SHP77 treated with DMSO at 0.1 percent for 48 hours (cell line): ENCODE data around the gene SLIT3.

ENCODE experiments used
- DNase-seq: peaks from one replicate; lab custom pipeline; 2025; lab: John Stamatoyannopoulos, UW

Gene SLIT3

DNA sequence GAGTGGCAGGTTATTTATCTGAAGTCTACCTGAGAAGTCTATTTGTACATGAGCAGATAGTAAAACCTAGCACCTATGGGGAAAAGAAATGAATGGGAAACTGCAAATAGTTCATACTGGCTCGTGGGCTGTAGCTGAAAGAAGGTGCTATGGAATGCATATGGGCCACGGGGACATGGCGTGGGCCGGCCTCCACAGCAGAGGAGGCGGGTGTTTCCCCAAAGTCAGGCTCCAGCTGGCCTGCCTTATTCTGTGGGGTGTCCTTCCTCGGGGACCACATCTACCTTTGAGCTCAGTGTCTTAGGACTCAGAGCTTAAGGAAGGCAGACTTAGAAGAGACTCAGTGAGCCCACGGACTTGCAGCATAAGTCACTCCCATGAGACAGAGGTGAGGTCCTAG lies 371.3 kb downstream of the SLIT3 start:
- no peak for DNase-seq

DNA sequence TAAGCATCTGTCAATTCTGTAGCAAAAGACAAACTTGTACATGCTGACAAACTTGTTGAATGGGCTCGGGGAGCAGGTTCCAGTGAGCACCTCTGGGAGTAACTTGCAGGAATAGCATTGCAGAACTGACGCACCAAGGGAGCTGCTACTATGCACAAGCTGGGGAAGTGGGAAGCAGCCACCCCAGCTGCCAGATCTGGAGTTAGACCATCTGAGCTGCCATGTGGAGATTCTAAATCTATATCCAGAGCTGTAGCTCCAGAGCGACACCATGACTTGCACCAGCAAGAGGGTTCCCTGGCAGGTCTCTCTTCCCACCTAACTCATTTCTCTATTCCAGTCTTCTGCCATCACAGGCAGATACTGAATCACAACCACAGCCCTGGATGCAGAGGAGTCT lies 375.8 kb downstream of the SLIT3 start:
- no peak for DNase-seq

DNA sequence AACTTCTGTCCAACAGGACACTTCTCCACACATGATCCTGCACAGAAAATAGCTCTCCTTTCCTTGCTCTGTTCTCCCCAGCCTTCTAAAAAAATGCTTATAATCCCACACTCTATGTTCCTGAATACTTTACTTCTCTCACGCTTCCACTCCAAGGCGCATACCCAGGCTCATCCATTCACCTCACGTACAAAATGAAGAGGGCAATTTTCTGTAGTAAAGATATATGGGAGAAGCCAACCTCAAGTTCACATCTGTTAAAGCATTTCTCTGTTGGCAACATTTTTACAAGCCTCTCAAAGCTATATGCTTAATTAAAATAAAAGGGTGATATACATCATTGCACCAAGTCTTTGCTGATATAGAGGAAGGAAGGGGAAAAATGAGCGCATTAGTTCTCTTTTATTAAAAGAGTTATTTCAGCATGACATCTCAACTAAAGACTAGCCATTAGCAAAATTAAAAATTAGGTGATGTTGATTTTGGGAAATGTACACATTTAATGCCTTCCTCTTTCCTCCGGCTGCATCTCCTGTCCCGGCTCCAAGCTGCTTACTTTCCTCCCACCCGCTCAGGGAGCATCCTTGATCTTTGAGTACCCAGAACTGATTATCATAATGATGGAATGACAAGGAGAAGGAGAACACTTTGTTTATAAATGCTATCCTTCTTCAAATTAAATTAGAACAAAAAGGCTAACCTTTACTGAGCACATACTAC lies 379.6 kb downstream of the SLIT3 start:
- DNase-seq: no peak

DNA sequence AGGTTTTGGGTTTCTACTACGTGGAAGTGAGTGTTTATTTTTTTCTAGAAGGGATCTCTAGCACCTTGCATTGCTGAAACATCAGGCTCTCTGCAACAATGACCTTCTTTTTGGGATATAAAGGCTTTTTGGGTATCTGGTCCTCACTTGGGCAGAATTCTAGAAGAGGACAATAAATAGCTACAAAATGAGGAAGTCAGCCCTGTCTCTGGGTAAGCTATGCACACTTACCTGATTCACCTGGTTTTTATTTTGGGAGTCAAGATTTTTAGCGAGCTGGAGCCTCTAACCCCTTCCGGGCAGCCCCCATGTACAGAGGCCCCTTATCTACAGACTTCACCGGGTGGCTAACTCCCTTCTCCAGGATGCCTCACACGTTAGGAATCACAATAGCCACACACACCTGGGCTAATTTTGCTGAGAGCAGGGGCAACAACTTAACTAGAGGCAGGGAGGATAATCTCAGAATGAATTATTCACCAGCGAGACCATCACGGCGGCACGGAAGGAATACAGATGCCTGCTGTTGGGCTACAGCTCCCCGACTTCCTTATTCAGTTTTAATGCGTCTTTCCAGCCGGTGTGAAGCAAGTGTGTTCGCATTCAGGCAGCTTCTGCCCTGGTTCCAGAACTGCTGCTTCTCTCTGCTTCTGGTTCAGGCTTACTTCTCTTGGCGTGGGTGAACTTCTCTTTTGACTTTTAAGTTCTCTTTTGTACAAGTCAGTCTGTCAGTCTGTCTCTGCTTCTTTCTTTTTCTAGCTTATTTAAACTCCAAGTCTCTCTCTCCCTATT lies 380.7 kb downstream of the SLIT3 start:
- no peak for DNase-seq

DNA sequence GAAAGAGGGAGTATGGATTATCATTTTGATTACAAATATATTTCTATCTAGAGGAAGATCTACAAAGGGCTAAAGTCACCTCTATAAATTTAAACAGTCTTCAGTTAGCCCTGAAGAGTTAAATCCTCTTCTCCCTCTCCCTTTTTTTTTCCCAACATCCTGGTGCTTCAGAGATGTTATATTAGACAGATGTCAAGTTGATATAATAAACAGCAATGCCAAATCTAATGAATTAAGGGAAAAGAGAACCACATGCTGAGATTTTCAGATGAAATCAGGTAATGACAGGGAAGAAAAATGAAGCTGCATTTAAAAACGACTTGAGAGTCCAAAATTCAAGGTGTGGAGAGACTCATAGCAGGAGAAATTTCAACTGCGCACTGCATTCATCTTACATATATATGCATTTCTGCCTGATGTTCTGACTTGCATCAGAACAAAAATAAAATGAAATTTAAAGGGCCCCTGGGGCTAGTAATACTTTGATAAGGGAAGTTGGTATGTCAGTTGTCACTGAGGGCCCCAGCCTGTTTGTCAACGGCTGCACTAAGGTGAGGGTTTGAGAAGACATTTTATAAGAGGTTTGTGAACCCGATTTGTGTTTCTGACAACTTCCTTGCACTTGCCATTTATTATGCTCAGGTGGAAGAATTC lies 382.9 kb downstream of the SLIT3 start:
- no peak for DNase-seq

DNA sequence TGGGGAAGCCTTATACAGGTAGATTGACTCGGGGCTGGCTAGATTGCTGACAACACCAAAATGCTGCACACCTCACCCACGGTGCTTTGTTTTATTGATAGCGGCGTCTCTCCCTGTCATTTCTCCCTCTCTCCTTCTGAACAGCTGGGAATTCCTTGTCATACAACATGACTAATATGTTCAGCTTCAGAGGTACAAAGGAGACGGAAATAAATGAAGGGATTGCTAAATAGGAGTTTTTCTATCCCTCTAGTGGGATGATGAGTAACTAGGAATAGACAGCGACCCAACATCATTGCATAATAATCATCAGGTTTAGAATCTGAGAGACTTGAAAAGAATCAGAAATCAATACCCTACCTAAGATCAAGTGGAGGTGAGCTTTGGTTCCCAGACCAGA lies 384.1 kb downstream of the SLIT3 start:
- DNase-seq: no peak

DNA sequence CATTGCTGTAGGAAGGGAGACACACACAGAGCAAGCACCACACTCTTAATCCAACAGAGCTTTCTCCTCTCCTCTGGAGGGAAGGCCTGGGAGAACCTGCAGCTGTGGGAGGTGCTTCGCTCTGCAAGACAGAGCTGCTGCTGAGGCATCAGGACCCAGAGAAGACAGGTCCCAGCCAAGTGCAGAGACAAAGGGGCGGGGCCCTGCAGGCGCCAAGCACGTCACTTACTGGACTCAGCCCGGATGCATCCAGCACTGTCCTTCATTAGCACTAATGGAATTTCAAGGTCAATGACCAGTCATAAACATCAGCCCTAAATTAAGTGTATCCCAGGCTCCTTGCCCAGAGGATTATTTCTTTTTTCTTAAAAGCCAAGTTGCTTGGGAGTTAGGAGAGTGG lies 384.7 kb downstream of the SLIT3 start:
- no peak for DNase-seq

DNA sequence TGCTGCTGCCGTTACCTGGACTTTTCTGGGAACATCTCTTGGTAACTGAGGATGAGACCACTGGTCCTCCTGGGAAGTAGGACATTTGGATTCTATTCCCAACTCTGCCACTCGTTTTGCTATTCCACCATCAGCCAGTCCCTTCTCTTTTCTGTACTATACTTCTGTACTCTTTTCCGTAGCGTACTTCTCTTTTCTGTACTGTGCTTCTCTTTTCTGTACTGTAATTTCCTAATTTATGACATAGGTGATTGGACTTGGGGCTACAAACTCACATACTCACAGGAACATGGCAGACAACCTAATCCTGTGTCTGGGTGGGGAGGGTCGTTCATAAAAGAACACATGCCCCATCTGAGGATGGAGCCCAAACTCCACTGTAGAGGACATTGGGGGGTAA lies 386.4 kb downstream of the SLIT3 start:
- no peak for DNase-seq

DNA sequence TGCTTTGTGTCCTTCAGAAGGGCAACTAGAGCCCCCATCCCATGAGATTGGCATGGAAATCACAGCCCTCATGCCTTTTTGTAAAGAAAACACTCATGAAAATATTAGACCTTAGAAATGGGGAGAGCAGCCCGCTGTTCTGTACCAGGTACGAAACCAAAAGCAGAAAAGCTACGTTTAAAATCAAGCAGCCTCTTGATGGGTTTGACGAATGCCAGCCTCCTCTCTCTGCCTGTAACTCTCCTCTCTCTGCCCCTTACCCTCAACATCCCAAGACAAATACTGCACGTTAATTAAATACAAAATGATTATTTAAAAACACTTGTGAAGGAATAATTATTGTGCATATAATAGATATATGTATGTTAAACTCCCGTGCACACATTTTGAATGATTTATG lies 390.1 kb downstream of the SLIT3 start:
- DNase-seq: no peak

DNA sequence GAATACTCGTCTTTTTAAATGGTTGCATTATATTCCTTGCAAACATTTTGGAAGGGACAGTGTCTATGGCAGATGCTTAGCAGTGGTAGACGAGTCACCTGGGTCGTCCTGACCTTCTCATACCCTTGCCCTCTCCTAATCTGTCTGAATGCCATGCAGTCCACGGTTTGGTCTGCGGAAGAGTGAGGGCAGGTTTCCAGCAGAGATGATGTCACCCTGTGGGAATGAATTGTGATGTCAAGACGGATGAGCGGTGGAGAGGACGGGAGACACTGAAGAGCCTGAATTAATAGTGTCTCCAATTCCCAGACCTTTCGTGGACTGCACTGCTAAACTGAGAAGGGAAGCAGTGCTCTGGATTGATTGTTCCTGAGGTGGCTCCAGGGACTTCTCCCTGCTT lies 392.7 kb downstream of the SLIT3 start:
- DNase-seq: no peak

DNA sequence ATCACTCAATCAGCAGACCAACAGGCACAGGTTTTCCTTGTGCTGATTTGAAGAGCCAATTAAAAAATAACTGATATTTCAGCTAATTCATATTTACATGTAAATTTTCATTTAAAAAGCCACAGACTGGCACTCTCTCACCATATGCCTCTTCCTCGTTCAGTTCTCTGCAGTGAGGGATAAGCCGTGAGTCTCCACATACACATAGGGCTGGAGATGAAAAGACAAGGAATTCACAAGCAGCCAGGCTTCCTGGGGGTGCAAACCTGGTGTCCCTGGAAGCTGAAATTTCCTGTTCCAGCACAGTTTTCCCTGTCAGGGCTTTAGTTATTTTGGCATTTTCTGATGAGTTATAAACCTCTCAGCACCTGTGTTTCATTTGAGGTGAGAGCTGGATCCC lies 397.9 kb downstream of the SLIT3 start:
- DNase-seq: no peak

DNA sequence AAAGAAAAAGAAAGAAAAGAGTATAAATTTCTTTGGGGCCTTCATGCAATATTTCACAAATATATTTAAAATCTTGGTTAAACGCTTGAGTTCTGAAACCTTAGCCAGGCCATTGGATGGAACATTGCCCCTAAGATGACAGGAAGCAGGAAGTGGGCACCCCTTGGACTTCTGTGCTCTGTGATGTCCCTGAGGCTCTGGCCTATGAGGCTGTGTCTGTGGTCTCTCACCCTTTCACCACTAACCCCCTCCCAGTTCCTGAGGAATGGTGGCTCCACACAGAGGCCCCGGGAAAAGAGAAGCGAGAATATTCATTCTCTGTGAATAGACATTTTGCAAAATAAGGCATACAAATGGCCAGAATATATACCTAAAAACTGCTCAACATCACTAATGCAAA lies 401.3 kb downstream of the SLIT3 start:
- DNase-seq: no peak

DNA sequence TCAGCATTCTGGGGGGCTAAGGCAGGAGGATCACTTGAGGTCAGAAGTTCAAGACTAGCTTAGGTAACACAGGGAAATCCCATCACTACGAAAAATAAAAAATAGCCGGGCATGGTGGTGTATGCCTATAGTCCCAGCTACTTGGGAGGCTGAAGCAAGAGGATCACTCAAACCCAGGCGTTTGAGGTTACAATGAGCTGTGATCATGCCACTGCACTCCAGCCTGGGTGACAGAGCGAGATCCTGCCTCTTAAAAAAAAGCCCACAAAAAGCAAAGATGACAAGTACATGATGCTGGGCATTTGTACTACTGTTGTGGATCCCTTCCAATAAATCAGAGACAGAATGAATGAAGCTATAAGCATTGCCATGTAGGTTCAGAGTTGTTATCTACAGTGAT lies 401.7 kb downstream of the SLIT3 start:
- no peak for DNase-seq

DNA sequence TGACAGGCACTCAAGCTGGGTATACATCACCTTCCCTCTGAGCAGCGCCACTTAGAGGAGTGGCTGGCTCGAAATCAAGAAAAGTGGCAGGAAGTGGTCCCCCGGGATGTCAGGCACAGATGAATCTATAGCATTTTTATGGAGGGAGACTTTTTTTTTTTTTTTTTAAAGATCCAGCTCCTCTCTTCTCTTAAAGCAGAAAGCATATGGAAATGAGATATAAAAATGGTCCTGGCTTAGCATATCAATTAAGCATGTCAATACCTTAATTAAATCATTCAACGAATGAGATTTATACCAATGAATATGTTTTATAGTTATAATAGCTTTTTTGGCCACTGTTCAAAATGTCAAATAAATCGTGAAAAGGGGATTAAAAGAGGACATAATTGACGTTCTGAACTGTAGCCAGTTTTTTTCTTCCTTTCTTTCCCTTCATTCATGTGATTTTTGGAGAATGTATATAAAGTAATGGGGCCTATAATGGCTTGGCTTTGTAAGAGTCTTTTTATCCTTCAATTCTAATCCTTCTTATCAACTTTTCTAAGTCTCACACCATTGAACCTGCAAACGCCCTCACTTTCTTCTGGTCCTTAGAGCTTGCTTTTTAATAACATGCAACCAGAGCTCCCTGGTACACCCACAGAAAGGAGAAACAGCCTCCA lies 402.6 kb downstream of the SLIT3 start:
- DNase-seq: no peak

DNA sequence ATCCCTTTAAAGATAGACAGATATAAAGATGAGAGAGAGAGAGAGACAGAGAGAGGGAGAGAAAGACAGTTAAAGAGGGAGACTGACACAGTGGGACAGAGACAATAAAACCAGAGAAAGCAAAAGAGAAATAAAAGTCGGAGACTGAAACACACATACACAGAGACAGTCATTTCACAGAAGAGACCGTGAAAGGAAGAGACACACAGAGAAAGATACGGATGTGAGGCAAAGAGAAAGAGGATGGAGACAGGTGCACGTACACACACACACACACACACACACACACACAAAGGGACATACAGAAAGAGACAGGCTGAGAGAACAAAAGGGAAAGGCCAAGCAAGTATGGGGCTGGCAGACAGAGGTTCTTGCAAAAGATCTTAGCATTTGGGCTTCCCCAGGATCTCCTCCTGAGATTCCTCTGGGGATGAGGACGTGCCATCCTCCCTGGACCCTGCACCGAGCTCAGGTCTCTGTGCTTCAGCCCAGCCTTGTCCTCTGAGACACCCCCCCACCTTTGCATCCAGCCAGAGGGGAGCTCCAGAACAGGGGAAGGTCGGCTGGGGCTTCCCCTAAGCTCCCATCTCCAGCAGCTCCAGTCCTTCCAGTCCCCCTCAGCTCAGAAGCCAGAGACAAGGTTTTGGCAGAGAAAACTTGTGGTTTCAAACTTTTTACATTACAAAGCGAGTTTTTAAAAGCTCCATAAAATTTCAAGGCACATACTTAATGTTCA lies 403.4 kb downstream of the SLIT3 start:
- DNase-seq: no peak

DNA sequence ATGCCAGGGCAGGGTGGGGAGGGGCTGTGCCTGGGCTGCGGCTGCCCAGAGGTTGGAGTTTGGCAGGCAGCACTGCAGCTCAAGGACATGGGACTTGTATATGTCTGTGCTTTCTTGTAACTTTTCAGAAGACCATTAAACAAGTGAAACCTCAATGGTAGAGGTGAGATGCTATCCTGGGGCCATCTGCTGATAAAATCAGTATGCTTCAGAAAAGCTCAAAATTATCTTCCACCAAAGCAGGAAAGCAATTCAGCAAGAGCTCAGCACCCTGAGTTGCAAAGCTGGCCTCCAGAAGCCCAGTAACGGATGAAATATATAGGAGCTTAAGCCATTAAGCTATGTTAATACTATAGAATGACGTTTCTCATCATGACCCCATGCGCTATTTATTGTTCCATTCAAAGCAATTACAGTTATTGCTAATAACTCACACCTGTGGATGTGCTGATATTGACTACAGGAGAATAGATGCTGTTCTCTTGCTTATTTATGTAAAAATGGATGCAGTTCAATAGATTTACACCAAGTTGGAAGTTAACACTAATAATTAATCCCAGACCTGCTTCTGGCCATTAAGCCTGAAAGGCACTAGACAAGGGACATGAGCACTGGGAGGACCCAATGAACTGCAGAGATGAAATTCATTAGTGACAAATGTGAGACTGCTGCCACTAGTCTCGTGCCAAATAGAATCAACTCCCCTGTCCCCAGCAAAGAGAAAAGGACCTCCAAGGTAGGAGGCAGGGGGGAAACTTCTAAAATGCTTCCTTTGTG lies 405.5 kb downstream of the SLIT3 start:
- no peak for DNase-seq

DNA sequence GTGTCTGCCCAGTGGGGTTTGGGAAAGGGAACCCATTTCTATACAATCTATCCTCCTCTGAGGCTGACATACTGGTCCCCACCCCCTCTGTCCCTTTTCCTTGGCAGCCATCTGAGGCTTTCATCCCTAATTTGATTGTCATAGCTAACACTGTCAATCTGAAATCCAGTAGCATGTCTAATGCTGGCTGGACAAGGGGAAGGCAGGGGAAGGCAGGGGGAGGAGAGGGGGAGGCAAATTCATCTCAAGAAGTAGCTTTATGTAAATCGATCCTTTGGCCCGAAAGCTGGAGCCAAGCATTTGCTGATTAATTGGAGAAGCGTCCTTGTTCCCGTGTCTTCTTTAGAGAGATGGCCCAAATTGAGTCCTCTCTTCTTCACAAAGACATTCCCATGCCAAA lies 407.7 kb downstream of the SLIT3 start:
- no peak for DNase-seq

DNA sequence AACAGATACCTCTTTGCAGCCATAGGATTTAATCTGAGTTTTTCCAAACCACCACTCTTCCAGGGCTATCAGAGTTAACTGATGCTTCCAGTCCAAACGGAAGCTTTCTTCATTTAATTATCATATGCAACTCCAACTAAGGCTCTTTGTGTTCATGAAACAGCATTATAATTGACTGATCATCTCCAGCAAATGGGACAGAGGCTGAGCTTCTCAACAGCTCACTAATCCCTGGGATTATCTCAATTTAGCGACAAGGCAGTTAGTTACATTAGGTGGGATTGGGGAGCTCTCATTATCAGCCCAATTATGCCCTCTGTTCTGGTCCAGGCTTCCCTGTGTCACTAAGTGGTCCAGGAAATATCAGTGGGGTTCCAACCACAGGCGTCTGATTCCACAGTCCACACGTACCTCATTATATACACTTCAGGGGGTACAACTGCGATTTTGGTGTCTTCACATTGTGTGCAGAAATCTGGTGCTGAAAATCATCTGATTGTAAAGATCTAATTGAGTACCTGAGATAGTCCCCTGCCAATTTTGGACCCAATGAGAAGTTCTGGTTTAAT lies 408.2 kb downstream of the SLIT3 start:
- DNase-seq: no peak

DNA sequence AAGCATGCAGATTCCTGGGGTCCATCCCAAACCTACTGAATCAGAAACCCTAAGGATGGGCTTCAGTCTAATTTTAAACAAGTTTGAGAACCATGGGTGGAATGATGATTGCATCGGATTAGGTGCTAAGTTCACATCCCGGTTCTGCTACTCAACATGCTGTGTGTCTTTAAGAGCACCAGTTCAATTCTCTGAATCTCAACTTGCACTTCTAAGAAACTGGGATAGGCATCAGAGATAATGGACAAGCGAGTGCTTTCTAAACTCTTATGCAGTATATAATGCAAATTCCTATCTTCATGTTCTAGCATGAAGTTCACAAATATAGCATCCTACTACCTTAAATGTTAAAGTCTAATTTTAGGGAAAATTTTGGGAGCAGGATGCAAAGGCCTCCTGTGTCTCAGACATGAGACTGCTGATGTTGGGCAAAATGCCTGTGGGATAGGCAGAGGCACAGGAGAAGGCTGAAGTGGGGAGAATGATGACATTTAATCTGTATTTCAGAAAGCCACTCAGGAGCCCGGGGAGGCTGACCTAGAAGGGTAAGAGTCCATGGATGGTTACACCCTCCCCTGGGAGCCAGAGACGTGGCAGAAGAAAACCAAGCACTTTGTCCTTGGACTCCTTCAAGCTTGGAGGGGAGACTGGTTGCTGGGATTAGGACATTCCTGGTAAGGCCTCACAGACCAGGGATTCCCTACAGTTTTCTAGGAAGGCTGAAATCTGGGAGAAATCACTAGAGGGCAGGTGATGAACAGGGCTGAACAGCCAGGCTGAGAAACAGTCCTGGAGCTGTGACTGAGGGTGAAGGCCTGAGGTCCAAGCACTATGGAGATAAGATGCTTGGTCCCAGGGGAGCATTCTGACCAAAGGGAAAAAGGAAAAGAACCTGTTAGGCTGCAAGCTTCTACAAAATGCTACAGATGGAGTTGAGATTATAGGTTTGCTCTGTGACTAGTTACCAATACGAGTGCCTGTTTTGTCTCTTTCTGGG lies 409.8 kb downstream of the SLIT3 start:
- DNase-seq: no peak

DNA sequence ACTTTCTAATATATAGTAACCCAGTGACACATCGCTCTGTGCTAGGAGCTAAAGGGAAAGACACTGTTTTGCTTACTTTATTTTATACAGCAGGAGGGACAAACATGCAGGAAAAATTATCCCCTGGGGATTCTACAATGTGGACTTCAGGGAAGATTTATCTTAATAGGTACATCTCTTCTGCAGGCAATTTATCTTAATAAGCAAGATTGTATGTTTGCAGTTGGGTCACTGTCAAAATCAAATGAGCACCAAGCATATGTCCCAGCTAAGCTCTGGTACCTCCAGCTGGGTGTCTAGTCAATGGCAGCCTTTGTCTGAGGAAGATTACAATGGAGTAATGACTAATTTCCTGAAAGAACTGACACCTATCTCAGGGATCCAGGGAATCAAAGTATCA lies 411.9 kb downstream of the SLIT3 start:
- DNase-seq: no peak
